K562 (cell line): ENCODE measurements around the gene PNPLA7. TPM values are rescaled to one million over a fixed set of nuclear protein-coding genes. Genes with fewer than 3 reads are reported as not detected.

Experiments
- CREB1 ChIP-seq, 2 experiments: sonication (generic) in 1 of 2; formaldehyde crosslinking in 1 of 2; IDR thresholded peaks; 2 replicates each; pipeline versions ENCODE4 v1.6.1 to v1.8.0; 2012 to 2022; ENCODE audit warnings: inconsistent platforms in 1 of 2, mild to moderate bottlenecking in 1 of 2, missing genetic modification reagents in 1 of 2, moderate library complexity in 1 of 2
- CUX1 ChIP-seq: fragments of 200-800 bp; sonication (Bioruptor generic); IDR thresholded peaks from 2 replicates; pipeline ENCODE4 v1.6.1; 2016; ENCODE audit warnings: missing genetic modification characterization, missing compliant biosample characterization
- DDX20 ChIP-seq: fragments of 450-650 bp; IDR thresholded peaks from 2 replicates; pipeline ENCODE4 v1.6.1; 2016; ENCODE audit warnings: missing genetic modification characterization, low read depth, mild to moderate bottlenecking, missing compliant biosample characterization, moderate library complexity
- ELF4 ChIP-seq: fragments of 450-650 bp; formaldehyde crosslinking; IDR thresholded peaks from 2 replicates; pipeline ENCODE4 v1.4.0; 2022; ENCODE audit warnings: missing genetic modification characterization
- HDAC1 ChIP-seq, 2 experiments: fragments of 450-650 bp; IDR thresholded peaks; 2 replicates each; pipeline ENCODE4 v1.6.1; 2016 to 2017; ENCODE audit warnings: inconsistent platforms in 1 of 2, mild to moderate bottlenecking in 1 of 2, moderate library complexity in 1 of 2
- HDAC2 ChIP-seq: fragments of 450-650 bp; IDR thresholded peaks from 2 replicates; pipeline ENCODE4 v1.6.1; 2016; ENCODE audit warnings: mild to moderate bottlenecking
- KLF10 ChIP-seq: fragments of 250-450 bp; sonication (Bioruptor Pico); IDR thresholded peaks from 2 replicates; pipeline ENCODE4 v1.6.1; 2021; ENCODE audit warnings: matching md5 sums
- MAX ChIP-seq: sonication (generic); formaldehyde crosslinking; IDR thresholded peaks from 2 replicates; pipeline ENCODE4 v1.9.0; 2022; ENCODE audit warnings: mild to moderate bottlenecking, missing genetic modification reagents
- MBD1 ChIP-seq: fragments of 250-450 bp; sonication (Bioruptor Pico); IDR thresholded peaks from 2 replicates; pipeline ENCODE4 v1.8.0; 2022; ENCODE audit warnings: inconsistent platforms
- MLLT1 ChIP-seq, 2 experiments: fragments of 450-650 bp; IDR thresholded peaks; 2 replicates each; pipeline ENCODE4 v1.6.1; 2016
- MTA1 ChIP-seq: fragments of 450-650 bp; IDR thresholded peaks from 2 replicates; pipeline ENCODE4 v1.6.1; 2017; ENCODE audit warnings: borderline replicate concordance
- NFE2L1 ChIP-seq: fragments of 450-650 bp; IDR thresholded peaks from 2 replicates; pipeline ENCODE4 v1.6.1; 2016; ENCODE audit warnings: missing genetic modification characterization, low read depth, mild to moderate bottlenecking, missing compliant biosample characterization, moderate library complexity, borderline replicate concordance
- PKNOX1 ChIP-seq: fragments of 450-650 bp; IDR thresholded peaks from 2 replicates; pipeline ENCODE4 v1.6.1; 2016
- RBM22 ChIP-seq: fragments of 200-400 bp; formaldehyde crosslinking; IDR thresholded peaks from 2 replicates; pipeline ENCODE4 v1.6.1; 2018; ENCODE audit warnings: low read length, low read depth; ENCODE audit not compliant: poor library complexity, severe bottlenecking
- RHOXF2B ChIP-seq: fragments of 250-450 bp; sonication (Bioruptor Pico); conservative IDR thresholded peaks from 2 replicates; pipeline ENCODE4 v1.5.1; 2021
- RUNX1 ChIP-seq: sonication (generic); IDR thresholded peaks from 2 replicates; pipeline ENCODE4 v1.6.1; 2016; ENCODE audit warnings: antibody characterized with exemption, low read depth
- SMARCE1 ChIP-seq: fragments of 450-650 bp; IDR thresholded peaks from 2 replicates; pipeline ENCODE4 v1.7.1; 2016; ENCODE audit warnings: mild to moderate bottlenecking
- ZNF655 ChIP-seq: fragments of 250-450 bp; sonication (Bioruptor Pico); IDR thresholded peaks from 2 replicates; pipeline ENCODE4 v1.5.0; 2021
- polyA plus RNA-seq, 8 experiments: library from polyadenylated mRNA; depleted of rRNA in 4 of 8; stranded (reverse) in 5 of 8; unstranded in 3 of 8; fragments of >200 nt; fragmentation: Nextera tagmentation in 2 of 8; fragmentation: Illumina TruSeq in 1 of 8; extraction: Ambion mirVana in 2 of 8; extraction: Trizol in 1 of 8; gene quantifications; 2 replicates each; pipeline versions ENCODE4 v1.2.1 to v1.2.3, GENCODE V29; 2011 to 2014; ENCODE audit warnings: inconsistent platforms in 1 of 8, missing spikeins in 1 of 8
- total RNA-seq, 7 experiments: library from RNA; depleted of rRNA in 6 of 7; stranded (reverse); fragments of >200 nt in 6 of 7; fragmentation: Illumina TruSeq in 2 of 7; extraction: Trizol in 2 of 7; gene quantifications; 2 replicates each; pipeline versions ENCODE4 v1.2.1 to v1.2.3, GENCODE V29; 2011 to 2021; ENCODE audit warnings: low replicate concordance in 1 of 7

Gene PNPLA7
- total and polyA plus RNA-seq, 9 of the 15 experiments (the other 6 are each of a cell fraction or from before 2014, with no cell fraction given) = 0.01 to 0.85 (median 0.19) TPM; not detected in 1

GRCh38 chr9:137494104-137494544 lies 56.1 kb downstream of the PNPLA7 start (continued):
- TF ChIP-seq MBD1 (no peak), NFE2L1 (no peak), HDAC2 (no peak), PKNOX1 (peak; percentile 80), MTA1 (no peak), RUNX1 (no peak), CREB1 (IDR thresholded peaks at IDR 0.05) (no peak), CREB1 (CRISPR knock-in tag; IDR thresholded peaks at IDR 0.05) (no peak), ZNF655 (no peak), SMARCE1 (no peak), MLLT1 (IDR thresholded peaks at IDR 0.05) (no peak), MAX (no peak), RBM22 (no peak), KLF10 (CRISPR knock-in tag) (no peak), ELF4 (no peak), CUX1 (no peak), RHOXF2B (CRISPR knock-in tag) (no peak), DDX20 (tag) (no peak), HDAC1 (IDR thresholded peaks at IDR 0.05) (peak in 1 of 2 experiments; percentile 39; a peak in 1 of 4 replicates)
